Caki2 (cell line): ENCODE results near the gene DES. TPM values are rescaled to one million over a fixed set of nuclear protein-coding genes. Genes with fewer than 3 reads are reported as not detected.

Experiments used
- total RNA-seq: library from RNA; depleted of rRNA; stranded (reverse); fragments of >200 nt; shearing (Covaris generic); gene quantifications from 2 replicates; pipeline ENCODE4 v1.2.3, GENCODE V29; 2014; ENCODE audit warnings: low replicate concordance; rRNA removed

Gene DES
- total RNA-seq, 1 experiment from 2014 or later, result 4.9 TPM

Other genes starting within 250 kb of the DES start
- 0.07 and 0.70 TPM in 2 replicates for gene SLC23A3, start 248.3 kb upstream of the DES start, total RNA-seq
- gene CNPPD1, start 241.5 kb upstream of the DES start, total RNA-seq, result 24.6 and 28.9 TPM in 2 replicates
- gene RETREG2, start 240.1 kb upstream of the DES start, total RNA-seq, result 54.2 and 72.1 TPM in 2 replicates
- gene ZFAND2B, start 211.6 kb upstream of the DES start, total RNA-seq, result 32.5 and 42.0 TPM in 2 replicates
- 80.0 and 81.7 TPM in 2 replicates for gene ABCB6, start 199.4 kb upstream of the DES start, total RNA-seq
- gene ATG9A, start 188.7 kb upstream of the DES start, total RNA-seq, result 18.6 and 39.2 TPM in 2 replicates
- gene ANKZF1, start 188.6 kb upstream of the DES start, total RNA-seq, result 20.7 and 45.6 TPM in 2 replicates
- gene GLB1L, start 172.9 kb upstream of the DES start, total RNA-seq, result 26.1 and 35.4 TPM in 2 replicates
- gene STK16, start 172.9 kb upstream of the DES start, total RNA-seq, result 45.2 and 60.8 TPM in 2 replicates
- 0.10 TPM in 1 of 2 replicates, not detected in the other for gene TUBA4B, start 165.1 kb upstream of the DES start, total RNA-seq
- gene TUBA4A, start 164.5 kb upstream of the DES start, total RNA-seq, result 23.9 and 24.9 TPM in 2 replicates
- 17.0 and 50.6 TPM in 2 replicates for gene DNAJB2, start 139.0 kb upstream of the DES start, total RNA-seq
- gene PTPRN, start 109.0 kb upstream of the DES start, total RNA-seq, result not detected in 2 replicates
- gene RESP18, start 85.6 kb upstream of the DES start, total RNA-seq, result not detected in 2 replicates
- 76.8 and 84.9 TPM in 2 replicates for gene DNPEP, start 30.5 kb upstream of the DES start, total RNA-seq
- 8.4 and 22.9 TPM in 2 replicates for gene SPEG, start 16.5 kb downstream of the DES start, total RNA-seq
- gene GMPPA, start 80.5 kb downstream of the DES start, total RNA-seq, result 88.9 and 95.2 TPM in 2 replicates
- 0.17 and 2.5 TPM in 2 replicates for gene ASIC4, start 96.1 kb downstream of the DES start, total RNA-seq
- gene CHPF, start 125.4 kb downstream of the DES start, total RNA-seq, result 78.8 and 104 TPM in 2 replicates
- gene TMEM198, start 125.7 kb downstream of the DES start, total RNA-seq, result 4.5 and 9.3 TPM in 2 replicates
- 81.7 and 82.7 TPM in 2 replicates for gene OBSL1, start 153.2 kb downstream of the DES start, total RNA-seq
- gene INHA, start 153.9 kb downstream of the DES start, total RNA-seq, result not detected in 2 replicates
- 18.5 and 20.6 TPM in 2 replicates for gene STK11IP, start 179.5 kb downstream of the DES start, total RNA-seq
- gene SLC4A3, start 209.3 kb downstream of the DES start, total RNA-seq, result 0.75 and 3.5 TPM in 2 replicates